Effector memory CD8-positive, alpha-beta T cell (primary cell): Measurements from ENCODE around the gene ARL5B.

Experiments used
- ATAC-seq: fragments of 150-1000 bp; cut with Tn5 transposase; replicated peaks from 2 replicates; pipeline ENCODE4 v1.10.0; 2021; ENCODE audit warnings: mild to moderate bottlenecking, moderate library complexity
- DNase-seq, 3 experiments: peaks; one replicate each; pipeline ENCODE4 v3.0.0; 2021
- H3K27ac Mint-ChIP-seq, 2 donors: one replicate each; pipeline ENCODE4 v1.8.0; 2022; ENCODE audit warnings: mild to moderate bottlenecking in 2 of 2, mixed read lengths in 2 of 2, moderate library complexity in 2 of 2
- H3K27me3 Mint-ChIP-seq, 2 donors: one replicate each; pipeline ENCODE4 v1.8.0; 2022; ENCODE audit warnings: mixed read lengths in 2 of 2
- H3K36me3 Mint-ChIP-seq: one replicate; pipeline ENCODE4 v1.8.0; 2022; ENCODE audit warnings: mild to moderate bottlenecking, moderate library complexity, mixed read lengths; ENCODE audit not compliant: insufficient read depth
- H3K4me1 Mint-ChIP-seq, 2 donors: one replicate each; pipeline ENCODE4 v1.8.0; 2022; ENCODE audit warnings: low read depth in 2 of 2, mixed read lengths in 2 of 2
- H3K4me3 Mint-ChIP-seq, 2 donors: one replicate each; pipeline ENCODE4 v1.8.0; 2022; ENCODE audit warnings: mild to moderate bottlenecking in 2 of 2, mixed read lengths in 2 of 2, moderate library complexity in 2 of 2
- H3K9me3 Mint-ChIP-seq, 2 donors: one replicate each; pipeline ENCODE4 v1.8.0; 2022; ENCODE audit warnings: mixed read lengths in 2 of 2

Gene ARL5B

DNA sequence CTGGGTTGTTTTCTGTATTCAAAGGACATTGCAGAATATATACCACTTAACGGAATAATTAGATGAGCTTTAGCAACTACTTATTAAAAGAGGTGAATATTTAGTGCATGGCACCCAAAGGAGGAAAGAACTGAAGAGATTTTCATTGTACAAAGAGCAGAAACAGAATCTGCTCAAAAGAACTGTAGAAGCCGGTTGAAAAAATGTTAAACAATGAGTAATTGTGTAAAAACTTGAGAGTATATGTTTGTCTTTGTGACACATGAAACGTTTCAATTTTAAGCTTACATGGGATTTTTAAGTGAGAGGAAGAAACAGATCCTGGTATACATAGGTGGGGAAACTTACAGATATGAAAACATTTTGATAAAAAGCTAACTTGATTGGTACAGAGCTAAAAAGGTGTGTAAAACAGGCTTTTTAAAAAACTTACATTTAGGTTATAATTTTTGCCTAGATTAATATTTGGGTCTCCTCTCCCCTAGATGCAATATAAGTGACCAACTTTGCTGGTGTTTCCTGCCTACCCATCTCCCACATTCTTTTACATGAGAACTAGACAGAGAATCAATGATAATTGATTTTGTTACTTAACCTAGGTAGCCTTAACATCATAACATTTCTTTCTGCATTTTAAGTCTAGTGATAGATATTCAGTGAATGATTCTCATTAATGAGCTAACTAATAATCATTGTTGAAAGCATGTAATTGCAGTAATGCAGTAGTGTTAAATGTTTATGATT lies 6.8 kb downstream of the ARL5B start:
- peak overlapping the region in 1 of 2 donors; percentile 9 for H3K27ac Mint-ChIP-seq
- peaks cover 25% of the 10 kb centered on the region for H3K36me3 Mint-ChIP-seq
- peaks cover 24 to 38% of the 10 kb centered on the region in 2 donors for H3K4me1 Mint-ChIP-seq

DNA sequence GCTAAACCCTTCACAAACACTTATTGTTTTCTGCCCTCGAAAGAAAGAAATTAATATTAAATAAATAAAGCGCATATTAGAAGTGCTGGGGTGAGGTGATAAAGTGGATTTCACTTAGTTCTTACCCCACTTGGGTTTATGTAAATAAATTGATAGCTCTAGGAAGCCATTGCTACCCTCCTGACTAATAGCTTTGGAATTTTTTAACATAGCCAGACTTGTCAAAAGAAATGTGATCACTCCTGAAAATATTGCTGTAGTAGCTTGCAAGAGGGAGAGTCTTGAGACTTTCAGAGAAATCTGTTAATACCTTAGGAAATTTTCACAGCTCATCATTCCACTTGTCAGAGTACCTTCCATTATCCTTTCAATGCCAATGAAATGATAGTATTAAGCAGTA lies 7.6 kb downstream of the ARL5B start:
- Mint-ChIP-seq H3K27ac (no peak overlapping the region), H3K9me3 (no peaks in the 10 kb centered on the region), H3K4me1 (peaks cover 18 to 30% of the 10 kb centered on the region in 2 donors), H3K36me3 (peaks cover 31% of the 10 kb centered on the region), H3K4me3 (no peak overlapping the region), H3K27me3 (no peaks in the 10 kb centered on the region)
- no peak for DNase-seq
- ATAC-seq, result no peak

More for the DNA sequence above, 6.8 kb downstream of the ARL5B start:
- no peak overlapping the region for H3K4me3 Mint-ChIP-seq
- ATAC-seq (no peak), DNase-seq (no peak)
- no peaks in the 10 kb centered on the region for H3K9me3 Mint-ChIP-seq
- H3K27me3 Mint-ChIP-seq, result no peaks in the 10 kb centered on the region

DNA sequence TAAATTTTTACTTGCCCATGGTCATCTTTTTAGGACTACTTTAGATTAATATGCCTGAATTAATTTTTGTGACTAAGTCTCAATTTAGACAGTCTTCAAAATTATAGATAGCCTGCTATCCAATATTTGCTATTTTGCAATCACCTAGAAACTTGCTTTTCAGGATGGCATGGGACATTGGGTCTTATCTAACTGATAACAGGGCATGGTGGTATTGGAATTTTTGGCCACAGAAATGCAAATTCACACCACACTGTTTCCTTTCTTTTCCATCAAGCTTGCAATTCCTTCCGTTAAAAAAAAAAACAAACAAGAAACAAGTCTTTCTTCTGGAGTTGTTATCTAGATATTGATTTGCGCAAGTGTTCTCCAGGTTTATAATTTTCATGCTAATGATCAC lies 8.8 kb downstream of the ARL5B start:
- DNase-seq (no peak), ATAC-seq (no peak)
- Mint-ChIP-seq H3K4me1 (peaks cover 13 to 24% of the 10 kb centered on the region in 2 donors), H3K27ac (no peak overlapping the region), H3K4me3 (no peak overlapping the region), H3K36me3 (peaks cover 40% of the 10 kb centered on the region), H3K9me3 (no peaks in the 10 kb centered on the region), H3K27me3 (no peaks in the 10 kb centered on the region)

DNA sequence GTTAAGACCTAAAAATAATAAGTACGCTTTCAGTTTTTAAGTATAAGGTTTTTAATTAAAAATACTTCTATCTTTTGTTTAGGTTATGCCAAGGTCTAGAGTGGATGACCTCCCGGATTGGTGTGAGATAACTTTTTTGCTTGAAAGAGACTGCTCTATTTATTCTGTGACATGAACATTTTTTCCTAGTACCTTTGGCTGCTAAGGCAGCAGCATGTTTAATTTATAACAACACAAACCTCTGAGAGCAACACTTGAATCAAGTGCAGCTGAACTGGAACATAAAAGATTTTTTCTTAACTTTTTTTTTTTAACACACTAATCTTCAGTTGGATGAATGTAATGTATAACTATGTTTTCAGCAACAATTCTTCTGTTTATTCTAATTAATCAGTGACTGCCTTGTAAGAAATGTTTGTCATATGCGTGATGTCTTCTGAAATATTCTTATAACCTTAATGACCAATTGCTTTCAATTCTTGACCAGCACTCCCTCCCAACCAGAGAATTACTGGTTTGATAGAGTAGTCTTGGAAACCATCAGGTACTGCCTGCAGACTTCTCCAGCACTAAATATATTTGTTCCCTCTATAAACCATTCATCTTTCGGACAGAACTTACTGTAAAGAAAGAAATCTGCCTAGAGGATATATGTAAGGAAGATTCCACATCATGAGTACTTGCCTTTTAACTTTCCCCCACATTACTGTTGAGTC lies 16.0 kb downstream of the ARL5B start:
- peaks cover 45% of the 10 kb centered on the region for H3K36me3 Mint-ChIP-seq
- DNase-seq (no peak), ATAC-seq (no peak)
- H3K9me3 Mint-ChIP-seq, result no peaks in the 10 kb centered on the region
- H3K27me3 Mint-ChIP-seq, result no peaks in the 10 kb centered on the region
- H3K4me1 Mint-ChIP-seq, result no peaks in the 10 kb centered on the region
- no peak overlapping the region for H3K27ac Mint-ChIP-seq
- H3K4me3 Mint-ChIP-seq, result no peak overlapping the region

DNA sequence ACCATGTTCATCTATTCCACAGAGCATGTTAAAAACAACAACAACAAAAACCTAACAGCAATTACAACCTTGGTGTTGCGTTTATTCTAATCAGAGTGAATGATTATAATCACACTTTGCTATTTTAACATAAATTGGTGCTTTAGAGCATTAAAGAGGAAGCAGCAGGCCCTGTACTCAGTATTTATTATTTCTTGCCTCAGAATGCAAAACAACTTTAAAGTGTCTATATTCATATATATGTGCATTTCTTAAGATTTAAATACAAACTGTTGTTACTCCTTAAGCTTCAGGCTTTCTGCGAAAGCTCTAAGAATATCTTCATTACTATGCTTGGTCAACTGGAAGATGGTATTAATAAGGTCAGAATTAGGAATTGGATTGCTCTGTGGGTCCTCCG lies 21.5 kb downstream of the ARL5B start:
- H3K4me3 Mint-ChIP-seq, result no peak overlapping the region
- ATAC-seq (no peak), DNase-seq (no peak)
- peaks cover 1% of the 10 kb centered on the region for H3K36me3 Mint-ChIP-seq
- no peak overlapping the region for H3K27ac Mint-ChIP-seq
- no peaks in the 10 kb centered on the region for H3K27me3 Mint-ChIP-seq
- H3K9me3 Mint-ChIP-seq, result no peaks in the 10 kb centered on the region
- peaks cover 0 to 3% of the 10 kb centered on the region in 2 donors for H3K4me1 Mint-ChIP-seq

DNA sequence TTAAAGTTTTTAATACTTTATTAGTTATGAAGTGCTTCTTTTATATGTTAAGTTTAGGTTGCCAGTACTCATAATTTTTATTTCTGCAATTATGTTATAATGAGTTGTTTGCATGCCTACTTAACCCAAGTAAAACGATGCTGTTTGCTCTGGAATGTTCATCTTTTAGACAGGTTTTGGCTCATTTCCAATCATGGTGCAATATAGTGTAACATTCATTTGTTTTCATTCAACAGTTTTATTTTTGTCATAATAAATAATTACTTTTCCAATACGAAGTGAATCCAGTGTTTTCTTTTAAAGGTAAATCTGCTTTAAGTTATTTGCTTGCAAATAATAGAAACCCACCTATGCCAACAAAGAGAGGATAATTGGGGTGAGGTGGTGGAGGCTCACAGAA lies 22.1 kb downstream of the ARL5B start:
- peaks cover 0 to 3% of the 10 kb centered on the region in 2 donors for H3K4me1 Mint-ChIP-seq
- H3K9me3 Mint-ChIP-seq, result no peaks in the 10 kb centered on the region
- no peaks in the 10 kb centered on the region for H3K36me3 Mint-ChIP-seq
- no peaks in the 10 kb centered on the region for H3K27me3 Mint-ChIP-seq
- no peak overlapping the region for H3K27ac Mint-ChIP-seq
- ATAC-seq (no peak), DNase-seq (no peak)
- H3K4me3 Mint-ChIP-seq, result no peak overlapping the region

DNA sequence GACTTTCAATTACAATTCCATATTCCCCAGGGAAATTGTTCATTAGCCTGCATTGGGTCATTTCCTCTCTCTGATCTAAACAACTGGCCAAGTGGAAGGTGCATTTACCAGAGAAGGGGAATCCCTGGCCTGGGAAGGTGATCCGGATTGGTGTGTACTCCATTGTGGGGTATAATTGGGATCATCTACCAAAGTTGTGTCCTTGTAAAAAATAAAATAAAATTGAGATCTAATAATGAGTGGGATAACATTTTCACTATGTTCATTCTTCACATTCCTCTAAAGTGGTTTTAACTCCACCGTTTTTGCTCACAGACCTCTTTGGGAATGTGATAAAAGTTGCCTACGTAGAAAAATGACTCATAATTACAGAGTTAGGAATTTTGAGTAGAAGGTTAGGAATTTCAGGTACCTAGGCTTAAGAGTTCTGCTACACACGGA lies 22.8 kb downstream of the ARL5B start:
- H3K9me3 Mint-ChIP-seq, result no peaks in the 10 kb centered on the region
- H3K4me1 Mint-ChIP-seq, result peaks cover 0 to 3% of the 10 kb centered on the region in 2 donors
- H3K4me3 Mint-ChIP-seq, result no peak overlapping the region
- no peaks in the 10 kb centered on the region for H3K27me3 Mint-ChIP-seq
- H3K36me3 Mint-ChIP-seq, result no peaks in the 10 kb centered on the region
- no peak overlapping the region for H3K27ac Mint-ChIP-seq
- ATAC-seq (no peak), DNase-seq (no peak)

DNA sequence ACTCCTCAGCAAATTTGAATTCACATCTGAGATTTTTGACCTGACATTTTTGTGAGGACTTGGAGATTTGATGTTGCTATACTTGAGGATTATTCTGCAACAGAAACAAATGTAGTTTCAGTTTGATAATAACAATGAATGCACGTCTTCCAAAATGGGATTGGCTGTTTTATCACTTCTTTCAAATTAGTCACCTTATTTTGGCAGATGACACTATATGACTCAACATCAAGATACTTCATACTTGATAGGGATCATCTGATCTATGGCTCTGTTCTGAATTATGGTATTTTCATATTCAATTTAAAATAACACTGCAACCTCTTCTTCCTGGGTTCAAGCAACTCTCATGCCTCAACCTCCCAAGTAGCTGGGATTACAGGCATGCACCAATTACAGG lies 24.2 kb downstream of the ARL5B start:
- H3K9me3 Mint-ChIP-seq, result no peaks in the 10 kb centered on the region

DNA sequence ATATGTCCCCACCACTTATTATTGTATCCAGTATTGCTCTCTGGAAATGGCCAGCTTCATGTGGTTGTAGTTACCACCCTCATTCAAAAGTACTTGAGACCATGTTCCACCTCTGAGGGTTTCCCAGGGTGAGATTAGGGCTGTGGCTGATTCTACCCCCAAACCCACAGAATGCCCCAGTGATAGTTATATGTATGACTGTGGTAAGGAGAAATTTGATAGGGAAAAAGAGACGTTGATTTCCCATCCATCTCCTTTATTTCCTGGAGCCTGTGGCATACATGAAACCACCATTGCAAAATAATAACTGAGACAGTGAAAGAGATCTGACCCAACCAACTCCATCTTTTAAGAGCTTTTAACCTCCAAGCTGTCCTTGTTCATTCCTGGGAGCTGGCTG lies 25.2 kb downstream of the ARL5B start:
- Mint-ChIP-seq H3K27me3 (peaks cover 0 to 9% of the 10 kb centered on the region in 2 donors), H3K27ac (peak overlapping the region in 1 of 2 donors; percentile 36), H3K4me1 (peaks cover 0 to 3% of the 10 kb centered on the region in 2 donors), H3K4me3 (no peak overlapping the region), H3K9me3 (no peaks in the 10 kb centered on the region), H3K36me3 (no peaks in the 10 kb centered on the region)
- DNase-seq, result no peak
- no peak for ATAC-seq

More for the DNA sequence above, 24.2 kb downstream of the ARL5B start:
- DNase-seq, result no peak
- Mint-ChIP-seq H3K36me3 (no peaks in the 10 kb centered on the region), H3K27me3 (no peaks in the 10 kb centered on the region), H3K4me3 (no peak overlapping the region), H3K4me1 (peaks cover 0 to 3% of the 10 kb centered on the region in 2 donors), H3K27ac (peak overlapping the region; percentile 9 to 47)
- ATAC-seq, result no peak

DNA sequence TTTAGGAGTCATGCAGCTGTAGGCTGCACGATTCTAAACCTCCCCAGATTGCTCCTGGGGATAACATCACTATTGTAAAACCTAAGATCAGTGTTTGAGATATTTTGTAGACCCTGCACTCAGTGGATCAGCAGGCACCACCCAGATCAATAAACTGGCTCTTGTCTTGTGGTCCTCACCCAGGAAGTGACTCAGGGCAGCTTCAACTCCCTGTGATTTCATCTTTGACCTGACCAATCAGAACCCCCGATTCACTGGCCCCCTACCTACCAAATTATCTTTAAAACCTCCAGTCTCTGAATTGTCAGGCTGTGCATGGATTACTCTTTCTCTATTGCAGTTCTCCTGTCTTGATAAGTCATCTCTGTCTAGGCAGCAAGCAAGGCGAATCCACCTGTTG lies 25.7 kb downstream of the ARL5B start:
- no peaks in the 10 kb centered on the region for H3K36me3 Mint-ChIP-seq
- H3K4me1 Mint-ChIP-seq, result peaks cover 0 to 3% of the 10 kb centered on the region in 2 donors
- no peak overlapping the region for H3K27ac Mint-ChIP-seq
- H3K27me3 Mint-ChIP-seq, result peaks cover 0 to 10% of the 10 kb centered on the region in 2 donors
- no peaks in the 10 kb centered on the region for H3K9me3 Mint-ChIP-seq
- H3K4me3 Mint-ChIP-seq, result no peak overlapping the region
- DNase-seq (no peak), ATAC-seq (no peak)

DNA sequence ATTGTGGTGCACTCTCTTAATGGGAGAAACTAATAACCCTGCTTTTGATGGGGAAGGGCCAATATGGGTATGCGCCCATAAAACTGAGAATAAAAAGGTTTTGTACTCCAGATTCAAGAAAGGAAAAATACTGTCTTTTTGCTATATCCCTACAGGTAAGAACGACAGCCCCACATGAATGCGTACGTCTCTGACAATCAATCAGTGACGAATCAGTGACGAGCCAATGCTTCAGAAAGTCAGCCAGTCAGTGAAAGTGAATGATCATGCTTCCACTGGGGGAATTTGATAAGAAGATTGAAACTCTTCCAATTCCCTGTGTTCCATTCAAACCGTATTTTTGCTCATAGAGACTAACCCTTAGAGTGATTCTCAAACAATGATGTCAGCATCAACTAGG lies 26.3 kb downstream of the ARL5B start:
- DNase-seq (no peak), ATAC-seq (no peak)
- H3K36me3 Mint-ChIP-seq, result no peaks in the 10 kb centered on the region
- H3K9me3 Mint-ChIP-seq, result no peaks in the 10 kb centered on the region
- H3K4me3 Mint-ChIP-seq, result no peak overlapping the region
- H3K4me1 Mint-ChIP-seq, result peaks cover 0 to 3% of the 10 kb centered on the region in 2 donors
- H3K27me3 Mint-ChIP-seq, result peaks cover 0 to 10% of the 10 kb centered on the region in 2 donors
- no peak overlapping the region for H3K27ac Mint-ChIP-seq

DNA sequence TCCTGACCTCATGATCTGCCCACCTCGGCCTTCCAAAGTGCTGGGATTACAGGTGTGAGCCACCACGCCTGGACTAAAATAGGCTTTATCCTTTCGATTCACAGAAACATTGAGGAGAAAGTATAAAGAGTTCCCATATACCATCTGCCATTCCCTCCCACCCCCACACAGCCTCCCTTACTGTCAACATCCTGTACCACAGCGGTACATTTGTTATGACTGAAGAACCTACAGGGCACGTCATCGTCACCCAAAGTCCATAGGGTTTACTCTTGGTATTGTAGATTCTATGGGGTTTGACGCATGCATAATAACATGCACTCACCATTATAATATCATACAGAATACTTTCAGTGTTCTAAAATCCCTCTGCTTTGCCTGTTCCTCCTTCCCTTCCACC lies 28.0 kb downstream of the ARL5B start:
- Mint-ChIP-seq H3K27ac (no peak overlapping the region), H3K27me3 (peaks cover 0 to 10% of the 10 kb centered on the region in 2 donors), H3K4me1 (peaks cover 0 to 3% of the 10 kb centered on the region in 2 donors), H3K4me3 (no peak overlapping the region), H3K9me3 (no peaks in the 10 kb centered on the region), H3K36me3 (no peaks in the 10 kb centered on the region)
- no peak for DNase-seq
- no peak for ATAC-seq

DNA sequence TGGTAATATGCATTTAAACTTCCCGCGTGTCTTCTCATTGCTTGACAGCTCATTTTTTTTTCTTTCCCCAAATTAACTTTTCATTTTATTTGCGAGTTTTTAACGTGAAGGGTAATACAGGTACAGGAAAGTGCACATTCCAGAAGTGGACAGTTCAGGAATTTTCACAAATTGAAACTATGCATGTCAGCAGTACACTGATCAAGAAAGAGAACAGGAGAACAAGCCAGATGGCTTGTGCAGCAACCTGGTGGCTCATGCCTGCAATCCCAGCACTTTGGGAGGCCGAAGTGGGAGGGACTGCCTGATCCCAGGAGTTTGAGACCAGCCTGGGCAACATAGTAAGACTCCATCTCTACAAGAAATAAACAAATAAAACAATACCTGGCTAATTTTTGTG lies 28.5 kb downstream of the ARL5B start:
- peaks cover under 1% of the 10 kb centered on the region for H3K36me3 Mint-ChIP-seq
- peaks cover 0 to 3% of the 10 kb centered on the region in 2 donors for H3K4me1 Mint-ChIP-seq
- H3K27me3 Mint-ChIP-seq, result peaks cover 0 to 10% of the 10 kb centered on the region in 2 donors
- H3K4me3 Mint-ChIP-seq, result no peak overlapping the region
- H3K27ac Mint-ChIP-seq, result no peak overlapping the region
- no peaks in the 10 kb centered on the region for H3K9me3 Mint-ChIP-seq
- DNase-seq, result no peak
- ATAC-seq, result no peak

DNA sequence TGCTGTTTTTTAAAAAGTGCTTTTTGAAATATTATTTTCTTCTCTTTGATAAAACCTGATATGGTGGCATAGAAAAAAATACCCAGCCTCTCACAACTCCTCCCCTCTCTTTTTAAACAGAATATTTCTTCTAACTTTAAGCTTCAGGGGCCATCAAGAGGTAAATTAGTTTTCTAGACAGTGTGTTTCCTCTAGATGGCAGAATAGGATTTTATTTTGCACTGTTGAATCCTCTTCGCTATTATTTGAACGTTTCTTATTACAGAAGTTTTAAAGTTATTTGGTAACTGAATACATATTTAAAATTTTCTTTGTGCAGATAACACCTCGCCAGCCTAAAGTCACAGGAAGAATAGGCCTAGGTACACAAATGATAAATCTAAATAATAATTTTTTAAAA lies 30.3 kb downstream of the ARL5B start:
- peaks cover 0 to 10% of the 10 kb centered on the region in 2 donors for H3K27me3 Mint-ChIP-seq
- H3K4me1 Mint-ChIP-seq, result no peaks in the 10 kb centered on the region
- H3K36me3 Mint-ChIP-seq, result peaks cover 3% of the 10 kb centered on the region
- H3K4me3 Mint-ChIP-seq, result no peak overlapping the region
- no peak for DNase-seq
- no peaks in the 10 kb centered on the region for H3K9me3 Mint-ChIP-seq
- ATAC-seq, result no peak
- no peak overlapping the region for H3K27ac Mint-ChIP-seq
